Measurements from ENCODE around the gene ELMO1. TPM values are rescaled to one million over a fixed set of nuclear protein-coding genes. Genes with fewer than 3 reads are reported as not detected.

ELMO1 gene
- total and polyA plus RNA-seq, 2 experiments from 2014 or later = 6.5 to 24.9 TPM

- no peak overlapping the region for H3K27ac ChIP-seq (ENCODE audit: low read depth)
- no peaks in the 10 kb centered on the region for H4K20me1 ChIP-seq (replicated peaks; ENCODE audit: insufficient read depth)
- peaks cover 5% of the 10 kb centered on the region for H3K4me1 ChIP-seq (ENCODE audit: insufficient read depth)
- no peak overlapping the region for H3K4me2 ChIP-seq
- no peak overlapping the region for H3K4me3 Mint-ChIP-seq
- H3K4me1 Mint-ChIP-seq = peaks cover 24% of the 10 kb centered on the region
- no peak overlapping the region for H2AFZ ChIP-seq
- no peaks in the 10 kb centered on the region for H3K79me2 ChIP-seq (replicated peaks; ENCODE audit: insufficient read depth)
- DNase-seq (ENCODE audit: low spot score) (no peak), ATAC-seq (no peak)
- H3K27me3 ChIP-seq (ENCODE audit: insufficient read depth) = no peaks in the 10 kb centered on the region
- H3K36me3 Mint-ChIP-seq (ENCODE audit: low read depth) = peaks cover 4% of the 10 kb centered on the region; the same call in 1 of the 3 replicates
- peaks cover 6% of the 10 kb centered on the region for H3K27me3 Mint-ChIP-seq (ENCODE audit: insufficient read depth, low read depth, poor library complexity)
- H3K9me2 ChIP-seq (ENCODE audit: insufficient read depth) = 0 out of 2 replicates have a peak, but pooled peaks cover 6% of the 10 kb centered on the region
- H3F3A ChIP-seq (replicated peaks; ENCODE audit: low read depth) = no peaks in the 10 kb centered on the region
- no peak for TF ChIP-seq ETS1 (IDR thresholded peaks at IDR 0.05)
- TF ChIP-seq JUNB (IDR thresholded peaks at IDR 0.05; ENCODE audit: unreplicated experiment) = no peak
- TF ChIP-seq NANOG (IDR thresholded peaks at IDR 0.05; ENCODE audit: borderline replicate concordance) = no peak
- TF ChIP-seq EZH2phosphoT487 (IDR thresholded peaks at IDR 0.05; ENCODE audit: unreplicated experiment) = no peak
- no peak for TF ChIP-seq REST (IDR thresholded peaks at IDR 0.05; ENCODE audit: unreplicated experiment)
- no peak for TF ChIP-seq ZNF331 (CRISPR knock-in tag; IDR thresholded peaks at IDR 0.05; ENCODE audit: low read depth)
- no peaks in the 10 kb centered on the region for H3K36me3 ChIP-seq (ENCODE audit: insufficient read depth)
- H3K9me3 Mint-ChIP-seq = no peaks in the 10 kb centered on the region
- H3K27ac Mint-ChIP-seq = no peak overlapping the region
- H3K4me3 ChIP-seq = no peak overlapping the region
Observed at GRCh38 chr7:37349979-37350590, 98.6 kb downstream of the ELMO1 start.

- no peak overlapping the region for H3K4me3 ChIP-seq
- H4K20me1 ChIP-seq (replicated peaks; ENCODE audit: insufficient read depth) = no peaks in the 10 kb centered on the region
- ATAC-seq = no peak
- H3K4me1 ChIP-seq (ENCODE audit: insufficient read depth) = no peaks in the 10 kb centered on the region
- peaks cover 3% of the 10 kb centered on the region; the same call in 1 of the 3 replicates for H3K36me3 Mint-ChIP-seq (ENCODE audit: low read depth)
- H3K27me3 Mint-ChIP-seq (ENCODE audit: insufficient read depth, low read depth, poor library complexity) = peaks cover 5% of the 10 kb centered on the region
- no peak for TF ChIP-seq NANOG (IDR thresholded peaks at IDR 0.05; ENCODE audit: borderline replicate concordance)
- no peaks in the 10 kb centered on the region for H3K9me3 Mint-ChIP-seq
- no peaks in the 10 kb centered on the region for H3K79me2 ChIP-seq (replicated peaks; ENCODE audit: insufficient read depth)
- H2AFZ ChIP-seq = no peak overlapping the region
- DNase-seq (ENCODE audit: low spot score) = no peak
- H3K36me3 ChIP-seq (ENCODE audit: insufficient read depth) = no peaks in the 10 kb centered on the region
- no peak overlapping the region for H3K4me2 ChIP-seq
- peaks cover 17% of the 10 kb centered on the region for H3K4me1 Mint-ChIP-seq
- no peak overlapping the region for H3K27ac ChIP-seq (ENCODE audit: low read depth)
- H3K4me3 Mint-ChIP-seq = no peak overlapping the region
- H3K9me2 ChIP-seq (ENCODE audit: insufficient read depth) = 0 out of 2 replicates have a peak, but pooled peaks cover 6% of the 10 kb centered on the region
- H3K27ac Mint-ChIP-seq = no peak overlapping the region
- H3F3A ChIP-seq (replicated peaks; ENCODE audit: low read depth) = no peaks in the 10 kb centered on the region
- no peaks in the 10 kb centered on the region for H3K27me3 ChIP-seq (ENCODE audit: insufficient read depth)
Observed at GRCh38 chr7:37348982-37349381, 99.7 kb downstream of the ELMO1 start.

Measured in GM23338 (cell line).